H1 (cell line): Measurements from ENCODE around the gene ANXA3. TPM values are rescaled to one million over a fixed set of nuclear protein-coding genes. Genes with fewer than 3 reads are reported as not detected.

Experiments
- CTCF ChIA-PET: fragments of 300-600 bp; sonication (Branson Sonifier 250); formaldehyde crosslinking; loops from one replicate; lab custom pipeline; 2021; ENCODE audit not compliant: partially characterized antibody; lab: Charles Lee
- POLR2A ChIA-PET: fragments of 300-600 bp; sonication (Branson Sonifier 250); formaldehyde crosslinking; loops from one replicate; lab custom pipeline; 2021; ENCODE audit warnings: inconsistent platforms; ENCODE audit not compliant: partially characterized antibody; lab: Charles Lee
- DNase-seq, 2 experiments: peaks; one replicate each; pipeline versions ENCODE4 v3.0.0 to v3.0.0-alpha.2; 2010 to 2022; ENCODE audit warnings: low spot score in 2 of 2, low read depth in 1 of 2, mixed read lengths in 1 of 2
- FAIRE-seq: peaks from 2 replicates; lab custom pipeline; 2011; peaks lifted over from hg19 to GRCh38; lab: Jason Lieb, UNC
- H2AFZ ChIP-seq: 2 replicates; pipeline ENCODE4 v1.8.1; 2012; ENCODE audit warnings: low read length, inconsistent platforms
- H2AK5ac ChIP-seq: 2 replicates; pipeline ENCODE4 v1.6.1; 2013; ENCODE audit warnings: low read depth, low read length
- H2BK120ac ChIP-seq: replicated peaks from 2 replicates; pipeline ENCODE3; 2013; ENCODE audit warnings: low read depth, low read length, inconsistent platforms
- H2BK12ac ChIP-seq: 2 replicates; pipeline ENCODE4 v1.6.1; 2013; ENCODE audit warnings: low read depth, low read length
- H2BK15ac ChIP-seq: 2 replicates; pipeline ENCODE4 v1.6.1; 2013; ENCODE audit warnings: low read length
- H2BK20ac ChIP-seq: 2 replicates; pipeline ENCODE4 v1.6.1; 2013; ENCODE audit warnings: low read length
- H2BK5ac ChIP-seq: 2 replicates; pipeline ENCODE4 v1.6.1; 2013; ENCODE audit warnings: low read depth, low read length
- H3K14ac ChIP-seq: 2 replicates; pipeline ENCODE4 v1.6.1; 2013; ENCODE audit warnings: inconsistent platforms; ENCODE audit not compliant: insufficient read length
- H3K18ac ChIP-seq: 2 replicates; pipeline ENCODE4 v1.6.1; 2013; ENCODE audit warnings: low read length; ENCODE audit errors: extremely low read depth
- H3K23ac ChIP-seq: 2 replicates; pipeline ENCODE4 v1.6.1; 2013; ENCODE audit warnings: inconsistent platforms; ENCODE audit not compliant: insufficient read length
- H3K23me2 ChIP-seq: 2 replicates; pipeline ENCODE4 v1.6.1; 2013; ENCODE audit warnings: low read depth, low read length
- H3K27ac ChIP-seq: 2 replicates; pipeline ENCODE4 v1.6.1; 2011; ENCODE audit warnings: low read depth, low read length, inconsistent platforms
- H3K27me3 ChIP-seq, 4 experiments: replicated peaks in 1 of 4; 1 replicate in 1 of 4; 2 replicates in 3 of 4; pipeline versions ENCODE4 v1.6.1 to v1.8.1; 2011 to 2013; ENCODE audit warnings: low read length in 3 of 4, mild to moderate bottlenecking in 3 of 4, inconsistent platforms in 2 of 4, mixed read lengths in 2 of 4, moderate library complexity in 1 of 4; ENCODE audit not compliant: control insufficient read depth in 3 of 4, insufficient read depth in 3 of 4; ENCODE audit errors: extremely low read depth in 1 of 4
- H3K36me3 ChIP-seq, 4 experiments: 2 replicates each; pipeline versions ENCODE4 v1.6.1 to v1.8.1; 2011 to 2013; ENCODE audit warnings: mild to moderate bottlenecking in 4 of 4, low read length in 3 of 4, moderate library complexity in 2 of 4, control low read depth in 1 of 4, inconsistent platforms in 1 of 4; ENCODE audit not compliant: insufficient read depth in 4 of 4, control insufficient read depth in 2 of 4
- H3K4ac ChIP-seq: replicated peaks from 2 replicates; pipeline ENCODE3; 2013; ENCODE audit warnings: low read length, low read depth, mixed read lengths, inconsistent platforms; ENCODE audit not compliant: insufficient read length
- H3K4me1 ChIP-seq, 4 experiments: replicated peaks in 1 of 4; 1 replicate in 1 of 4; 2 replicates in 3 of 4; pipeline versions ENCODE4 v1.6.1 to v1.8.1; 2011 to 2013; ENCODE audit warnings: low read length in 3 of 4, inconsistent platforms in 2 of 4, mixed read lengths in 1 of 4; ENCODE audit not compliant: insufficient read depth in 4 of 4, control insufficient read depth in 3 of 4
- H3K4me2 ChIP-seq, 2 experiments: 2 replicates each; pipeline versions ENCODE4 v1.6.1 to v1.8.1; 2011 to 2013; ENCODE audit warnings: low read depth in 2 of 2, low read length in 2 of 2, control low read depth in 1 of 2, inconsistent platforms in 1 of 2, mild to moderate bottlenecking in 1 of 2; ENCODE audit not compliant: insufficient read depth in 1 of 2
- H3K4me3 ChIP-seq, 4 experiments: fragments of 200-600, 300-600 bp in 1 of 4; sonication (generic), shearing (Covaris generic), sonication (Bioruptor Twin) in 1 of 4; 2 replicates each; pipeline versions ENCODE4 v1.5.1 to v1.8.1; 2011 to 2016; ENCODE audit warnings: low read length in 4 of 4, low read depth in 3 of 4, control low read depth in 2 of 4, inconsistent platforms in 2 of 4, mild to moderate bottlenecking in 2 of 4, mixed read lengths in 1 of 4, moderate library complexity in 1 of 4; ENCODE audit not compliant: insufficient read depth in 2 of 4; ENCODE audit errors: extremely low read depth in 1 of 4
- H3K56ac ChIP-seq: replicated peaks from 2 replicates; pipeline ENCODE3; 2013; ENCODE audit warnings: low read depth, mild to moderate bottlenecking, mixed read lengths, low read length, inconsistent platforms; ENCODE audit not compliant: insufficient read length
- H3K79me1 ChIP-seq: 2 replicates; pipeline ENCODE4 v1.6.1; 2013; ENCODE audit warnings: low read depth, low read length, control low read depth
- H3K79me2 ChIP-seq, 2 experiments: 2 replicates each; pipeline versions ENCODE4 v1.6.1 to v1.8.1; 2012 to 2013; ENCODE audit warnings: low read length in 2 of 2, mild to moderate bottlenecking in 2 of 2, inconsistent platforms in 1 of 2; ENCODE audit not compliant: insufficient read depth in 2 of 2, control insufficient read depth in 1 of 2
- H3K9ac ChIP-seq, 4 experiments: replicated peaks in 1 of 4; 1 replicate in 1 of 4; 2 replicates in 3 of 4; pipeline versions ENCODE4 v1.6.1 to v1.8.1; 2011 to 2013; ENCODE audit warnings: low read depth in 3 of 4, low read length in 3 of 4, control low read depth in 2 of 4, mild to moderate bottlenecking in 2 of 4, moderate library complexity in 2 of 4, inconsistent platforms in 1 of 4; ENCODE audit errors: extremely low read depth in 1 of 4
- H3K9me3 ChIP-seq, 2 experiments: 2 replicates each; pipeline versions ENCODE4 v1.6.1 to v1.8.1; 2012 to 2013; ENCODE audit warnings: mild to moderate bottlenecking in 2 of 2, moderate library complexity in 2 of 2, control low read depth in 1 of 2, inconsistent platforms in 1 of 2, low read depth in 1 of 2, low read length in 1 of 2, mixed read lengths in 1 of 2; ENCODE audit not compliant: insufficient read depth in 2 of 2
- H4K20me1 ChIP-seq, 2 experiments: replicated peaks in 1 of 2; 2 replicates each; pipeline versions ENCODE3 to v1.8.1; 2011 to 2013; ENCODE audit warnings: inconsistent platforms in 2 of 2, low read length in 2 of 2, mild to moderate bottlenecking in 1 of 2; ENCODE audit not compliant: insufficient read depth in 2 of 2, control insufficient read depth in 1 of 2
- H4K5ac ChIP-seq: 2 replicates; pipeline ENCODE4 v1.6.1; 2013; ENCODE audit warnings: low read length, low read depth, mixed read lengths, inconsistent platforms; ENCODE audit not compliant: insufficient read length
- H4K8ac ChIP-seq: 2 replicates; pipeline ENCODE4 v1.8.0; 2013; ENCODE audit warnings: mild to moderate bottlenecking, moderate library complexity, low read length, inconsistent platforms; ENCODE audit not compliant: insufficient read depth; ENCODE audit errors: extremely low read depth
- H4K91ac ChIP-seq: replicated peaks from 2 replicates; pipeline ENCODE3; 2013; ENCODE audit warnings: low read length, mixed read lengths, inconsistent platforms; ENCODE audit not compliant: insufficient read length
- CTBP2 ChIP-seq: IDR thresholded peaks from 2 replicates; pipeline ENCODE4 v1.7.0; 2011; ENCODE audit warnings: borderline replicate concordance, mild to moderate bottlenecking, moderate library complexity, mixed read lengths, low read length; ENCODE audit not compliant: insufficient read depth, insufficient read length
- JUND ChIP-seq: IDR thresholded peaks from 2 replicates; pipeline ENCODE4 v1.6.1; 2011; ENCODE audit warnings: mild to moderate bottlenecking, improper control_type of control experiment, low read length
- RXRA ChIP-seq: IDR thresholded peaks from 2 replicates; pipeline ENCODE4 v1.6.1; 2011; ENCODE audit warnings: low read depth, mild to moderate bottlenecking, low read length, moderate library complexity; ENCODE audit not compliant: insufficient read depth
- SIN3A ChIP-seq, 2 experiments: IDR thresholded peaks in 1 of 2; conservative IDR thresholded peaks in 1 of 2; 2 replicates each; pipeline ENCODE4 v1.6.1; 2011 to 2012; ENCODE audit warnings: low read length in 2 of 2, improper control_type of control experiment in 1 of 2, low read depth in 1 of 2, mild to moderate bottlenecking in 1 of 2
- SP4 ChIP-seq: IDR thresholded peaks from 2 replicates; pipeline ENCODE4 v1.6.1; 2012; ENCODE audit warnings: low read length, inconsistent platforms
- WGBS, 2 experiments: shearing (Covaris generic) in 1 of 2; methylation state at CpG; one replicate each; pipeline versions ENCODE4 v1.1.6 to v1.1.7; 2013 to 2015; ENCODE audit warnings: low lambda C conversion rate in 2 of 2, mixed read lengths in 2 of 2, inconsistent platforms in 1 of 2, low coverage in 1 of 2, missing lambda C conversion rate in 1 of 2; ENCODE audit not compliant: insufficient replicate concordance in 2 of 2, insufficient coverage in 1 of 2, insufficient read length in 1 of 2; ENCODE audit errors: extremely low coverage in 1 of 2, missing lambda C conversion rate in 1 of 2; 5-methylcytosine and 5-hydroxymethylcytosine counted together
- polyA plus RNA-seq, 7 experiments: library from polyadenylated mRNA; depleted of rRNA in 3 of 7; stranded (reverse) in 5 of 7; unstranded in 2 of 7; fragments of >200 nt in 5 of 7; fragments of 200-250 nt in 2 of 7; gene quantifications; 1 replicate in 5 of 7; 2 replicates in 1 of 7; 4 replicates in 1 of 7; pipeline versions ENCODE4 v1.2.1 to v1.2.3, GENCODE V29; 2011 to 2013; ENCODE audit warnings: missing spikeins in 2 of 7, mixed read lengths in 2 of 7
- total RNA-seq: library from RNA; stranded (reverse); fragmentation: NEBNext Ultra II Directional; extraction: Animal tissue kit (Norgen Biotek cat#: 25700); gene quantifications from 2 replicates; pipeline ENCODE4 v1.2.1, GENCODE V29; 2021

Gene ANXA3
- total and polyA plus RNA-seq, 2 of the 8 experiments (the other 6 are each of a cell fraction or from before 2014, with no cell fraction given), result 10.3 to 27.3 TPM

- Histone ChIP-seq H3K18ac (no peak overlapping the region), H2BK12ac (no peak overlapping the region), H2BK20ac (no peak overlapping the region), H3K4me1 (no peaks in the 10 kb centered on the region), H4K20me1 (no peaks in the 10 kb centered on the region), H3K4me2 (no peak overlapping the region), H3K4me3 (no peak overlapping the region), H3K36me3 (no peaks in the 10 kb centered on the region), H4K91ac (no peak overlapping the region), H3K79me1 (no peaks in the 10 kb centered on the region), H3K4ac (no peak overlapping the region), H3K27ac (no peak overlapping the region), H2AFZ (no peak overlapping the region), H3K9me3 (no peaks in the 10 kb centered on the region), H2BK5ac (no peak overlapping the region), H3K23ac (no peak overlapping the region), H3K56ac (no peak overlapping the region), H3K79me2 (no peaks in the 10 kb centered on the region), H3K9ac (no peak overlapping the region), H2BK15ac (no peak overlapping the region), H3K27me3 (no peaks in the 10 kb centered on the region), H3K23me2 (no peaks in the 10 kb centered on the region), H4K8ac (no peak overlapping the region), H2BK120ac (no peak overlapping the region), H2AK5ac (no peak overlapping the region), H4K5ac (no peak overlapping the region), H3K14ac (no peak overlapping the region)
- no peak for TF ChIP-seq JUND
- no peak for TF ChIP-seq SIN3A (conservative IDR thresholded peaks at IDR 0.05 in 1 of 2, IDR thresholded peaks at IDR 0.05 in 1 of 2; ENCODE audit: low read depth in 1 of 2, low read length in 2 of 2)
- no peak for TF ChIP-seq RXRA
- TF ChIP-seq SP4, result no peak
- TF ChIP-seq CTBP2, result no peak
- ChIA-PET POLR2A (no interaction called here), CTCF (interaction anchor here (1.0 to 1.7 kb wide), 3 partner anchors 27 to 275 kb away, joined by 3 read pairs; no protein-coding TSS in a partner anchor)
- FAIRE-seq, result no peak
- no peak for DNase-seq
- whole genome bisulfite sequencing, 2 experiments, result 74% methylated on average over 4 of the region's 4 CpGs; no CpG with 5 or more reads in 1 of the 2 experiments
Measured at GRCh38 chr4:78588894-78589545, 37.5 kb downstream of the ANXA3 start.
